MCF 10A (cell line): ENCODE measurements around the gene LMTK3. TPM values are rescaled to one million over a fixed set of nuclear protein-coding genes. Genes with fewer than 3 reads are reported as not detected.
"Not testable (repeated sequence)": the region's sequence is repeated elsewhere in the genome, so short reads cannot be mapped to it uniquely, and the experiment has no call there.

Experiments
- BruUV-seq: library from RNA; stranded (reverse); fragments of 400-500 nt; replicated peaks from 2 replicates; lab custom pipeline; 2021; lab: Mats Ljungman, UMichigan
- CTCF ChIA-PET: fragments of 300-600 bp; sonication (Branson Sonifier 250); formaldehyde crosslinking; extraction: SDS; loops from one replicate; lab custom pipeline; 2021; ENCODE audit warnings: antibody characterized with exemption, inconsistent platforms; lab: Yijun Ruan, JAX
- POLR2A ChIA-PET: fragments of 300-600, 350-650 bp; sonication (Branson Sonifier 250); formaldehyde crosslinking; extraction: SDS; loops from one replicate; lab custom pipeline; 2020; ENCODE audit warnings: antibody characterized with exemption, inconsistent platforms; lab: Yijun Ruan, JAX
- DNase-seq: peaks from one replicate; pipeline ENCODE4 v3.0.0-alpha.2; 2018; ENCODE audit not compliant: unreplicated experiment
- H3K27ac Mint-ChIP-seq: one replicate; pipeline ENCODE4 v1.8.0; 2022; ENCODE audit warnings: mild to moderate bottlenecking, low read depth, mixed read lengths; ENCODE audit not compliant: unreplicated experiment
- H3K27me3 Mint-ChIP-seq: one replicate; pipeline ENCODE4 v1.8.0; 2022; ENCODE audit warnings: mixed read lengths; ENCODE audit not compliant: insufficient read depth, unreplicated experiment
- H3K36me3 Mint-ChIP-seq: one replicate; pipeline ENCODE4 v1.8.0; 2022; ENCODE audit warnings: mild to moderate bottlenecking, moderate library complexity, mixed read lengths; ENCODE audit not compliant: insufficient read depth, unreplicated experiment
- H3K4me1 Mint-ChIP-seq: one replicate; pipeline ENCODE4 v1.8.0; 2022; ENCODE audit warnings: mixed read lengths; ENCODE audit not compliant: insufficient read depth, unreplicated experiment
- H3K4me3 Mint-ChIP-seq: one replicate; pipeline ENCODE4 v1.8.0; 2022; ENCODE audit warnings: mild to moderate bottlenecking, moderate library complexity, mixed read lengths; ENCODE audit not compliant: unreplicated experiment
- H3K9me3 Mint-ChIP-seq: one replicate; pipeline ENCODE4 v1.8.0; 2022; ENCODE audit warnings: mixed read lengths; ENCODE audit not compliant: unreplicated experiment
- intact Hi-C: fragments of 100-400 bp; cut with micrococcal nuclease; formaldehyde crosslinking; loops from 2 replicates; pipeline ENCODE4 v1.14.1; 2022
- total RNA-seq: library from RNA; stranded (reverse); gene quantifications from 2 replicates; pipeline ENCODE4 v1.2.3, GENCODE V29; 2022
- TF ChIP-seq, protein P1 (sequence below): fragments of 200-600 bp; IDR thresholded peaks from one replicate; pipeline ENCODE4 v1.8.0; 2022; ENCODE audit warnings: antibody characterized with exemption, mild to moderate bottlenecking; ENCODE audit not compliant: unreplicated experiment

LMTK3 gene
- total RNA-seq, 1 experiment from 2014 or later = 0.37 TPM

DNA sequence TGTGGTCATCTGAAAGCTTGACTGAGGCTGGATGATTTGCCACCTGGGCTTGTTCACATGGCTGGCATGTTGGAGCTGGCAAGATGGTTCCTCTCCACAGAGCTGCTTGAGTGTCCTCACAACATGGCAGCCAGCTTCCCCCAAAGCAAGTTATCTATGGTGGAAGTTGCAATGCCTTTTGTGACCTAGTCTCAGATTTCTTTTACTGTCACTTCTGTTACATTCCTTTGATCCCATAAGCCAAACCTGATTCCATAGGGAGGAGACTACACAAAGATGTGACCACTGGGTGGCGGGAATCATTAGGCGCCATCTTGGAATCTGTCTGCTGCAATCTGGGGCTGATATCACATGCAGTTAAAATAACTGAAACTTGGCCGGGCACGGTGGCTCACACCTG is 17.5 kb upstream of the LMTK3 start:
- Mint-ChIP-seq H3K27ac (no peak overlapping the region), H3K4me1 (no peaks in the 10 kb centered on the region), H3K36me3 (no peaks in the 10 kb centered on the region), H3K27me3 (peaks cover 6% of the 10 kb centered on the region), H3K4me3 (no peak overlapping the region), H3K9me3 (peaks cover 19% of the 10 kb centered on the region)
- TF ChIP-seq, protein P1, sequence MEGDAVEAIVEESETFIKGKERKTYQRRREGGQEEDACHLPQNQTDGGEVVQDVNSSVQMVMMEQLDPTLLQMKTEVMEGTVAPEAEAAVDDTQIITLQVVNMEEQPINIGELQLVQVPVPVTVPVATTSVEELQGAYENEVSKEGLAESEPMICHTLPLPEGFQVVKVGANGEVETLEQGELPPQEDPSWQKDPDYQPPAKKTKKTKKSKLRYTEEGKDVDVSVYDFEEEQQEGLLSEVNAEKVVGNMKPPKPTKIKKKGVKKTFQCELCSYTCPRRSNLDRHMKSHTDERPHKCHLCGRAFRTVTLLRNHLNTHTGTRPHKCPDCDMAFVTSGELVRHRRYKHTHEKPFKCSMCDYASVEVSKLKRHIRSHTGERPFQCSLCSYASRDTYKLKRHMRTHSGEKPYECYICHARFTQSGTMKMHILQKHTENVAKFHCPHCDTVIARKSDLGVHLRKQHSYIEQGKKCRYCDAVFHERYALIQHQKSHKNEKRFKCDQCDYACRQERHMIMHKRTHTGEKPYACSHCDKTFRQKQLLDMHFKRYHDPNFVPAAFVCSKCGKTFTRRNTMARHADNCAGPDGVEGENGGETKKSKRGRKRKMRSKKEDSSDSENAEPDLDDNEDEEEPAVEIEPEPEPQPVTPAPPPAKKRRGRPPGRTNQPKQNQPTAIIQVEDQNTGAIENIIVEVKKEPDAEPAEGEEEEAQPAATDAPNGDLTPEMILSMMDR = no peak
- no TSS peak for BruUV-seq
- intact Hi-C loops = no loop called here
- DNase-seq = no peak
- ChIA-PET POLR2A (interaction anchor here (1.8 kb wide), 1 partner anchor 10 kb away, joined by 5 read pairs; no protein-coding TSS in a partner anchor), CTCF (no interaction called here)

DNA sequence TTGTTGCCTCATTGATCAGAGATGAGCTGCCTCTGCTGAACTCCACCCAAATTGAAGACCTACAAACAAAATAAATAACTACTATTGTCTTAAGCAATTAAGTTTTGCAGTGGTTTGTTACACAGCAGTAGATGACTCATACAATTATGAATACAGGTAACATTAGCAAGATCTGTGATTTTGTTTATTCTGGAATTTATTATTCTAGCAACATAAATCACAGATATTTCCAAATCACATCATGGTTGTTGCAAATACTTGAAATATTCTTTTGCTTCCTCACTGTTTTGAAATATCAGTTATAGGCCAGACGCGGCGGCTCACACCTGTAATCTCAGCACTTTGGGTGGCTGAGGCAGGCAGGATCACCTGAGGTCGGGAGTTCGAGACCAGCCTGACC is 13.1 kb upstream of the LMTK3 start:
- H3K27ac Mint-ChIP-seq = no peak overlapping the region
- ChIA-PET CTCF (interaction anchor here (0.9 kb wide), 1 partner anchor 14 kb away, joined by 3 read pairs; no protein-coding TSS in a partner anchor), POLR2A (interaction anchor here (1.1 kb wide), 1 partner anchor 10 kb away, joined by 3 read pairs; no protein-coding TSS in a partner anchor)
- no peaks in the 10 kb centered on the region for H3K4me1 Mint-ChIP-seq
- H3K4me3 Mint-ChIP-seq = no peak overlapping the region
- no peaks in the 10 kb centered on the region for H3K27me3 Mint-ChIP-seq
- no TSS peak for BruUV-seq
- TF ChIP-seq, protein P1 = no peak
- no peak for DNase-seq
- intact Hi-C loops = no loop called here
- peaks cover 23% of the 10 kb centered on the region for H3K9me3 Mint-ChIP-seq
- H3K36me3 Mint-ChIP-seq = peaks cover 5% of the 10 kb centered on the region

DNA sequence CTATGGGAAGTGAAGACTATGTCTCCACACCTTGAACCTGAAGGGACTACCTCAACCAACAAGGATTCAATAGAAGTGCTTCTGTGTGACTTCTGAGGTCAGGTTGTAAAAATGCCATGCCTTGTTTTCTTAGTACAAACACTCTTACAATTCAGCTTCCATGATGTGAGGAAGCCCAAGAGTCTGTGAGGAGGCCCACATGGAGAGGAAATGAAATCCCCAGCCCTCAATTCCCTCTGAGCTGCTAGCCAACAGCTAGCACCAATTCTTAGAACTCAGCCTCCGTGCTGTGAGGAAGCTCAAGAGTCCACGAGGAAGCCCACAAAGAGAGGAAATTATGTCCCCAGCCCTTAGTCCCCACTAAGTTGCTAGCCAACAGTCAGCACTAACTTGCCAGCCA is 12.6 kb upstream of the LMTK3 start:
- intact Hi-C loops = no loop called here
- peaks cover 23% of the 10 kb centered on the region for H3K9me3 Mint-ChIP-seq
- H3K36me3 Mint-ChIP-seq = peaks cover 5% of the 10 kb centered on the region
- TF ChIP-seq, protein P1 = no peak
- H3K27me3 Mint-ChIP-seq = no peaks in the 10 kb centered on the region
- no TSS peak for BruUV-seq
- H3K4me3 Mint-ChIP-seq = no peak overlapping the region
- ChIA-PET CTCF (interaction anchor here (0.8 to 0.9 kb wide), 2 partner anchors 14 to 17 kb away, joined by 3 read pairs; no protein-coding TSS in a partner anchor), POLR2A (interaction anchor here (1.1 kb wide), 1 partner anchor 10 kb away, joined by 3 read pairs; no protein-coding TSS in a partner anchor)
- no peaks in the 10 kb centered on the region for H3K4me1 Mint-ChIP-seq
- H3K27ac Mint-ChIP-seq = no peak overlapping the region
- no peak for DNase-seq

DNA sequence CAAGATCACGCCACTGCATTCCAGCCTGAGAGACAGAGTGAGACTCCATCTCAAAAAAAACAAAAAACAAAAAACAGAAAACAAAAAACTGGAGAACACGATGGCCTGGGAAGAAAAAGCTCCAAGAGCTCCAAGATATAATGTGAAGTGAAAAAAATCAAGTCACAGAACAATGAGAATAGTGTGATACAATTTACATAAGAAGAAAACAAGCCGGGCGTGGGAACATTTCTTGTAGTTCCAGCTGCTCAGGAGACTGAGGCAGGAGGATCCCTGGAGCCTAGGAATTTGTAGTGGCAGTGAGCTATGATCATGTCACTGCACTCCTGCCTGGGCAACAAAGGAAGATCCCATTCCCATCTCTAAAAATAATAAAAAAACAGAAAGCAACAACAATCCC is 8.5 kb upstream of the LMTK3 start:
- no TSS peak for BruUV-seq
- DNase-seq = no peak
- Mint-ChIP-seq H3K27ac (no peak overlapping the region), H3K27me3 (no peaks in the 10 kb centered on the region), H3K4me1 (no peaks in the 10 kb centered on the region), H3K4me3 (no peak overlapping the region), H3K9me3 (peaks cover 7% of the 10 kb centered on the region), H3K36me3 (peaks cover 11% of the 10 kb centered on the region)
- intact Hi-C loops = no loop called here
- ChIA-PET CTCF (interaction anchor here (0.6 kb wide), 1 partner anchor 1983 kb away, joined by 3 read pairs; no protein-coding TSS in a partner anchor), POLR2A (no interaction called here)
- TF ChIP-seq, protein P1 = no peak

DNA sequence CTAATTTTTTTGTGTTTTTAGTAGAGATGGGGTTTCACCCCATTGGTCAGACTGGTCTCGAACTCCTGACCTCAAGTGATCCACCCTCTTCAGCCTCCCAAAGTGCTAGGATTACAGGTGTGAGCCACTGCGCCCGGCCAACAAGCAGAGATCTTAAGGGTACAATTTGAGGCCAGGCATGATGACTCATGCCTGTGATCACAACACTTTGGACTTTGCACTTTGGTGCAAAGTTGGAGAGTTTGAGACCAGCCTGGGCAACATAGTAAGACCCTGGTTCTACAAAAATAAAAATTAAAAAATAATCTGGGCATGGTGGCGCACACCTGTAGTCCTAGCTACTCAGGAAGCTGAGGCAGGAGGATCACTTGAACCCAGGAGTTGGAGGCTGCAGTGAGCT is 7.8 kb upstream of the LMTK3 start:
- H3K36me3 Mint-ChIP-seq = peaks cover 11% of the 10 kb centered on the region
- BruUV-seq, H3K4me3 Mint-ChIP-seq, intact Hi-C loops, H3K27me3 Mint-ChIP-seq, H3K4me1 Mint-ChIP-seq, POLR2A ChIA-PET, DNase-seq, H3K9me3 Mint-ChIP-seq, H3K27ac Mint-ChIP-seq: not testable (repeated sequence)
- CTCF ChIA-PET = interaction anchor here (0.6 to 1.0 kb wide), 2 partner anchors 12 to 1982 kb away, joined by 3 read pairs; no protein-coding TSS in a partner anchor
